Testis (tissue), 3 donors: ENCODE data around the gene PDCD1. TPM values are rescaled to one million over a fixed set of nuclear protein-coding genes. Genes with fewer than 3 reads are reported as not detected.
"Not testable (repeated sequence)": the region's sequence is repeated elsewhere in the genome, so short reads cannot be mapped to it uniquely, and the experiment has no call there.

ENCODE experiments used
- DNase-seq: peaks from one replicate; pipeline ENCODE4 v3.0.0-alpha.2; 2019
- H3K27ac ChIP-seq, 2 donors: fragments of 200-600 bp; sonication (generic); one replicate each; pipeline ENCODE4 v1.5.1; 2019
- H3K27me3 ChIP-seq: fragments of 200-600 bp; sonication (generic); one replicate; pipeline ENCODE4 v1.5.1; 2019
- H3K36me3 ChIP-seq: fragments of 200-600 bp; sonication (generic); one replicate; pipeline ENCODE4 v1.5.1; 2017; ENCODE audit warnings: low read depth; ENCODE audit errors: missing control alignments
- H3K4me1 ChIP-seq: fragments of 200-600 bp; sonication (generic); one replicate; pipeline ENCODE4 v1.5.1; 2019
- H3K4me3 ChIP-seq, 2 donors: fragments of 200-600 bp; sonication (generic); one replicate each; pipeline ENCODE4 v1.5.1; 2017 to 2019
- H3K9me3 ChIP-seq: fragments of 200-600 bp; sonication (generic); one replicate; pipeline ENCODE4 v1.5.1; 2017
- CTCF ChIP-seq, 3 experiments: fragments of 450-650 bp in 2 of 3; fragments of 200-600 bp in 1 of 3; sonication (generic) in 1 of 3; IDR thresholded peaks; one replicate each; pipeline ENCODE4 v1.5.1; 2016 to 2019; ENCODE audit warnings: antibody characterized with exemption in 3 of 3, mild to moderate bottlenecking in 2 of 3, moderate library complexity in 1 of 3
- POLR2A ChIP-seq: fragments of 450-650 bp; IDR thresholded peaks from one replicate; pipeline ENCODE4 v1.6.1; 2017; ENCODE audit warnings: antibody characterized with exemption, mild to moderate bottlenecking, moderate library complexity
- WGBS, 2 donors: methylation state at CpG; one replicate each; pipeline ENCODE4 v1.1.5; 2018; 5-methylcytosine and 5-hydroxymethylcytosine counted together
- intact Hi-C: fragments of 100-400 bp; cut with DNase I; formaldehyde crosslinking; loops from one replicate; pipeline ENCODE4 v1.15.1; 2023; ENCODE audit warnings: low total_unique reads
- polyA plus RNA-seq: library from polyadenylated mRNA; stranded (reverse); fragments of 350-450 nt; fragmentation: Illumina TruSeq; extraction: RNeasy Lipid Tissue Mini Kit (QIAGEN cat#74804); gene quantifications from one replicate; pipeline ENCODE4 v1.2.3, GENCODE V29; 2014; ENCODE audit warnings: low read depth, low replicate concordance; ENCODE audit not compliant: insufficient read depth
- total RNA-seq, 2 donors: library from RNA; depleted of rRNA; stranded (reverse); fragments of >200 nt; gene quantifications; one replicate each; pipeline ENCODE4 v1.2.3, GENCODE V29; 2016

Gene PDCD1
- total and polyA plus RNA-seq, 3 donors from 2014 or later: 0.37 to 0.47 (median 0.39) TPM

DNA sequence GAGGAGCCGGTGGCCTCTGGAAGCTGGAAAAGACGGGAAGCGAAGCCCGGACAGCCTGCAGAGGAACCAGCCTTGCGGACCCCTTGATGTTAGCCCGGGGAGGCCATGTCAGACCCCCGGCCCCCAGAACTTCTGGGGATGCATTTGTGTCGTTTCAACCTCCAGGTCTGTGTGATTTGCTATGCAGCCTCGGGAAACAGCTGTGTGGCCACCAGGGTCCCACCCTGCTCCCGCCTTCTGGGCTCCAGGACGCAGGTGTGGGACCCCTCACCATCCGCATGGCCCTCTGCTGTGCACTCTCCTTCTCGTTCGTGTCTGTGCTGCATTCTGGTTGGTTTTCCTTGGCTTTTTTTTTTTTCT is 36.5 kb downstream of the PDCD1 start:
- Histone ChIP-seq H3K27ac (no peak overlapping the region), H3K4me3 (no peak overlapping the region), H3K9me3 (no peaks in the 10 kb centered on the region), H3K27me3 (no peaks in the 10 kb centered on the region), H3K36me3 (no peaks in the 10 kb centered on the region), H3K4me1 (no peaks in the 10 kb centered on the region)
- no peak for TF ChIP-seq POLR2A
- TF ChIP-seq CTCF (IDR thresholded peaks at IDR 0.05): no peak
- WGBS, 2 donors: 81 to 84% methylated on average over 12 to 14 of the region's 14 CpGs
- peak; percentile 11 for DNase-seq
- intact Hi-C loops: no loop called here

DNA sequence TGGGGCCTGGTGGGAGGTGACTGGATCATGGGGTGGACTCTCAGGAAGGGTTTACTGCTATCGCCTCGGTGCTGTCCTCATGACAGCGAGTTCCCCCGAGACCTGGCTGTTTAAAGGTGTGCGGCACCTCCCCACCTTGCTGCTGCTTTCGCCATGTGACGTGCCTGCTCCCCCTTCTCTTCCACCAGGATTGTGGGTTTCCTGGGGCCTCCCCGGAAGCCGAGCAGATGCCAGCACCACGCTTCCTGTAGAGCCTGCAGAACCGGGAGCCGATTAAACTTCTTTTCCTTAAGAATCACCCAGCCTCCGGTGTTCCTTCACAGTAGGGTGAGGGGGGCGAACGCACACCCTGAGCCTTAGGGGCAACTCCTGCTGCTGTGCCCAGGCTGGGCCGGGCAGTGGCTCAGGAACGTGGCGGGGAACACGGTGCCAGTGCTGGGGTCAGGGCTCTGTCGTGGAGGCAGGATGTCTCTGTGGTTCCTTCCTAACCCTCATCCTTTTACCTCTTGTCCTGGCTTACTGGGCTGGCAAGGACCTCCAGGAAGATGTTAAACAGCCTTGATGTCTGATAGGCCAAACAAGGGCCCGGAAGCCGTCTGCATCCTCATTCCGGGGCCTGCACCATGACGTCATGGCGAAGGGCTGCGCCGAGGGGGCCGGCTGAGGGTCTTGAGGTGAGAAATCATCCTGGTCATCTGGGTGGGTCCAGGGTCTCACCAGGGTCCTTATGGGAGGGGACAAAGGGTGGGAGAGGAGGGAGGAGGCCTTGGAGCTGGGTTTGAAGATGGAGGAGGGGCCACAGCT is 37.0 kb downstream of the PDCD1 start:
- WGBS, 2 donors: 80 to 86% methylated on average over 28 of the region's 28 CpGs
- Histone ChIP-seq H3K27me3 (no peaks in the 10 kb centered on the region), H3K4me3 (no peak overlapping the region), H3K36me3 (no peaks in the 10 kb centered on the region), H3K9me3 (no peaks in the 10 kb centered on the region), H3K4me1 (no peaks in the 10 kb centered on the region), H3K27ac (no peak overlapping the region)
- TF ChIP-seq CTCF (IDR thresholded peaks at IDR 0.05) (no peak), POLR2A (no peak)
- intact Hi-C loops: no loop called here
- peak; percentile 10 for DNase-seq

DNA sequence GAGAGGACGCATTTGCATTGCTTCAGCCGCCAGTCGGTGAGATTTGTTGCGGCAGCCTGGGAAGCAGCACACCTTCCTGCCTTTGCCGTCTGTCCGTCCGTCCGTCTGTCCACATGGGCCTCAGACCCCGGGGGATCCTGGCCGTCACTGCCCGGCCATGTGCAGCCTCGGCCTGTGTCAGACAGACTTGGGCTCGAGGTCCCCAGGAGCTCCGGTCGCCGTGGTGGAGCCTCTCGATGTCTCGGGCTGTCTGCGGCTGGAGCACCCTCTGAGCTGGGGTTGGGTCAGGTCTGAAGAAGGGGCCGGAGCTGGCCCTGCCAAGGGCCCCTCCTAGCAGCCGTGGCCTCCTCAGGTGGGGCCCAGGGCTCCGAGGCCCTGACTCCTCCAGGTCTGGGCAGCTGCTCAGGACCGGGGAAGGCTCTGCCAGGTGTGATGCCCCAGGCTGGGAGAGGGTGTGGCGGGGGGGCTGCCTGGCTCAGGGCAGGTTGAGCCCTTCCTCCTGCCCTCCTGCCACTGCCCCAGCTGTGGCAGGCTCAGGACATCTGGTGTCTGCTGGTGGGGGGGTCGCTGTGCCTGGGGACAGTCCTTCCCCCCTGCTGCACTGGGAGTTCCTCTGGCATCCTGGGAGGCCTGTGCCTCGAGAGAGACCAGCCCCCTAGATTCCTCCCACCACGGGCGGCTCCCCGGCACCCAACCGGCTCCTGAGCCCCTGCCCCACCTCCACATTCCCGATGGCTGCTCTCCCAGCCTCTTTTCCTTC is 37.9 kb downstream of the PDCD1 start:
- TF ChIP-seq CTCF (IDR thresholded peaks at IDR 0.05) (no peak), POLR2A (no peak)
- DNase-seq: peak; percentile 5
- no peak overlapping the region for H3K27ac ChIP-seq
- H3K4me1 ChIP-seq: no peaks in the 10 kb centered on the region
- WGBS, 2 donors: 83 to 88% methylated on average over 15 to 29 of the region's 31 CpGs
- no peaks in the 10 kb centered on the region for H3K27me3 ChIP-seq
- intact Hi-C loops: no loop called here
- no peaks in the 10 kb centered on the region for H3K9me3 ChIP-seq
- no peak overlapping the region for H3K4me3 ChIP-seq
- H3K36me3 ChIP-seq: no peaks in the 10 kb centered on the region

DNA sequence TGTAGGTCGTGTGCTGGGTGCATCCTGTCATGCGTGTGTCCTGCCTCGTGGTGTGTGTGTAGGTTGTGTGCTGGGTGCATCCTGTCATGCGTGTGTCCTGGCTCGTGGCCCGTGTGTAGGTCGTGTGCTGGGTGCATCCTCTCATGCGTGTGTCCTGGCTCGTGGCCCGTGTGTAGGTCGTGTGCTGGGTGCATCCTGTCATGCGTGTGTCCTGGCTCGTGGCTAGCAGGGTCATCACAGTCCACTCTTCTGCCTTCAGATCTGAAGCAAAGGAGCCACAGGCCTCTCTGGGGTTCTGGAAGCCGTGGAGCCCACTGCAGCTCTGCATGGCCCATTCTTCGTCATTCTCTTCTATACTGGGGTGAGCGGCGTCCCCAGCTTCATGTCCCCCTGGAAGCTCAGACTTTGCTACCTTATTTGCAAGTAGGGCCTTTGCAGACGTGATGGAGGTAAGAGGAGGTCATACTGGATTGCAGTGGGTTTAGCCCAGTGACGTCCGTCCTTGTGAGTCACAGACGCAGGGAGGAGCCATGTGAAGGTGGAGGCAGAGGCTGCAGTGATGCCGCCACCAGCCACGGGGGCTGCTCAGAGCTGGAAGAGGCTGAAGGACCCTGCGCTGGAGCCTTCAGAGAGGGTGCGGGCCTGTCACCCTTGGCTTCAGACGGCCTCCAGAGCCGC is 38.6 kb downstream of the PDCD1 start:
- H3K27ac ChIP-seq, H3K27me3 ChIP-seq, H3K4me1 ChIP-seq, intact Hi-C loops, H3K36me3 ChIP-seq, H3K9me3 ChIP-seq, H3K4me3 ChIP-seq: not testable (repeated sequence)
- WGBS, 2 donors: 88 to 92% methylated on average over 23 to 26 of the region's 27 CpGs
- DNase-seq: peak; percentile 11

DNA sequence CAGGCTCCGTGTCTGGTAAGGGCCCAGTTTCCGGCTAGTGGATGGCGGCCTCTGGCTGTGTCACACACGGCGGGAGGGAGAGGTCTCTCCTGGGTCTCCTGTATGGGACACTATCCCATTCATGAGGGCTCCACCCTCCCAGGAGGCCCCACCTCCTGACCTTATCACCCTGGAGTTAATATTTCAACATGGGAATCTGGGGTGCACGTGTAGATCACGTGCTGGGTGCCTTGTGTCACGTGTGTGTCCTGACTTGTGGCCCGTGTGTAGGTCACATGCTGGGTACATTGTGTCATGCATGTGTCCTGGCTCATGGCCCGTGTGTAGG is 39.8 kb downstream of the PDCD1 start:
- DNase-seq: peak; percentile 8
- no peaks in the 10 kb centered on the region for H3K9me3 ChIP-seq
- 80 to 100% methylated on average over 4 to 10 of the region's 10 CpGs for WGBS, 2 donors
- no peak overlapping the region for H3K27ac ChIP-seq
- intact Hi-C loops: no loop called here
- H3K36me3 ChIP-seq: no peaks in the 10 kb centered on the region
- H3K4me1 ChIP-seq: no peaks in the 10 kb centered on the region
- no peaks in the 10 kb centered on the region for H3K27me3 ChIP-seq
- no peak overlapping the region for H3K4me3 ChIP-seq
- TF ChIP-seq CTCF (IDR thresholded peaks at IDR 0.05): no peak
- TF ChIP-seq POLR2A: no peak
